ENCODE measurements around the gene ZNF410.

DNA sequence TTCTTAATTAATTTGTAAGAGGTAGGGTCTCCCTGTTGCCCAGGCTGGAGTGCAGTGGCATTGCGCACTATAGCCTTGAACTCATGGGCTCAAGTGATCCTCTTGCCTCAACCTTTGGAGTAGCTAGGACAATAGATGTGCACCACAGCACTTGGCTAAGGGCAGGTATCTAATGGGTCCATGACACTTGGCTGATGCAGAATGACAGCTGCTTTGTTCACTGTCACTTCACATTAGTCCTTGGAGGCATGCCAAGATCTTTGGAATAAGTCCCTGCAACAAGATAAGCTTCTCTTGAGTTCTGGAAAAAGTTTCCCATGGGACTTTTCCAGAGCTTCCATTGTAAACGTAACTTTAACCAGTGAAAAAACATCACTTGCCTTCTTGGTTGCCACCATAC is 86.8 kb downstream of the ZNF410 start:
- TF ChIP-seq KDM1A (IDR thresholded peaks at IDR 0.05; ENCODE audit: borderline replicate concordance, low read length): no peak
- no peak for TF ChIP-seq CHD7 (IDR thresholded peaks at IDR 0.05; ENCODE audit: insufficient replicate concordance, low read length)
- no peak for TF ChIP-seq POLR2A (IDR thresholded peaks at IDR 0.05; ENCODE audit: control extremely low read depth in 1 of 2, low read depth in 2 of 2, low read length in 2 of 2)
- no peak for TF ChIP-seq HDAC2 (IDR thresholded peaks at IDR 0.05; ENCODE audit: borderline replicate concordance in 1 of 2, low read depth in 2 of 2, low read length in 2 of 2)
- no peak for TF ChIP-seq ZNF274 (IDR thresholded peaks at IDR 0.05; ENCODE audit: borderline replicate concordance, extremely low read depth, low read length)
- no peak for TF ChIP-seq EGR1 (IDR thresholded peaks at IDR 0.05; ENCODE audit: borderline replicate concordance, low read depth, low read length)
- no peak for TF ChIP-seq CTCF (IDR thresholded peaks at IDR 0.05; ENCODE audit: control extremely low read depth in 1 of 3, insufficient read depth in 1 of 3, low read depth in 1 of 3, low read length in 3 of 3)

Data from H1 (cell line).